Measurements from ENCODE around the gene ARL8B.
"Not testable (repeated sequence)": the region's sequence is repeated elsewhere in the genome, so short reads cannot be mapped to it uniquely, and the experiment has no call there.

Gene ARL8B

GRCh38 chr3:5144316-5144994, 22.4 kb downstream of the ARL8B start:
- no peak for DNase-seq (ENCODE audit: low read depth in 3 of 3)

- no peak for DNase-seq (ENCODE audit: low read depth in 3 of 3)
These were observed 23.0 kb downstream of the ARL8B start for GRCh38 chr3:5145120-5145519.

DNA sequence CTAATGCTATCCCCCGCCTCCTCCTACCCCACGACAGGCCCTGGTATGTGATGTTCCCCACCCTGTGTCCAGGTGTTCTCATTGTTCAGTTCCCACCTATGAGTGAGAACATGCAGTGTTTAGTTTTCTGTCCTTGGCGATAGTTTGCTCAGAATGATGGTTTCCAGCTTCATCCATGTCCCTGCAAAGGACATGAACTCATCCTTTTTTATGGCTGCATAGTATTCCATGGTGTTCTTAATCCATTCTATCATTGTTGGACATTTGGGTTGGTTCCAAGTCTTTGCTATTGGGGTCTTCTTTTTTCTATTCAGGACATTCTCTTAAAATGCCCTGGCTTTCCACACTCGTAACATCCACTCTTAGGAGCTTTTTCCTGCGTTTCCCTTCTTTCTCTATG, 25.1 kb downstream of the ARL8B start:
- not testable (repeated sequence) for DNase-seq (ENCODE audit: low read depth in 3 of 3)

- no peak for DNase-seq (ENCODE audit: low read depth in 3 of 3)
These were observed 27.3 kb downstream of the ARL8B start for GRCh38 chr3:5149306-5149880.

DNA sequence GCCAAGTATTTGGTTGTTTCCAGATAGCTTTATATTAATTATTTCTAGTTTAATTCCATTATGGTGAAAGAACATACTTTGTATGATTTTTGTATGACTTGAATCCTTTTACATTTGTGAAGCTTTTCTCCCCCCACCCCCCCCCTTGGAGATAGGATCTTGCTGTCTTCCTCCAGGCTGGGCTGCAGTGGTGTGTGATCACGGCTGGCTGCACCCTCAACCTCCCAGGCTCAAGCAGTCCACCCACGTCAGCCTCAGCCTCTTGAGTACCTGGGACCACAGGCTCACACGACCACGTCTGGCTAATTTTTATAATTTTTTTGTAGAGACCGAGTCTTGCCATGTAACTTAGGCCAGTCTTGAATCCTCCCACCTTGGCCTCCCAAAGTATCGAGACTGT, 29.5 kb downstream of the ARL8B start:
- DNase-seq (ENCODE audit: low read depth in 3 of 3) = no peak

GRCh38 chr3:5153074-5153473, 31.0 kb downstream of the ARL8B start:
- DNase-seq (ENCODE audit: low read depth in 3 of 3) = no peak

- no peak for DNase-seq (ENCODE audit: low read depth in 3 of 3)
These were observed 33.1 kb downstream of the ARL8B start for GRCh38 chr3:5155241-5155640.

GRCh38 chr3:5160321-5160720, 38.2 kb downstream of the ARL8B start:
- no peak for DNase-seq (ENCODE audit: low read depth in 3 of 3)

- no peak for DNase-seq (ENCODE audit: low read depth in 3 of 3)
These were observed 39.1 kb downstream of the ARL8B start for GRCh38 chr3:5160940-5161858.

DNA sequence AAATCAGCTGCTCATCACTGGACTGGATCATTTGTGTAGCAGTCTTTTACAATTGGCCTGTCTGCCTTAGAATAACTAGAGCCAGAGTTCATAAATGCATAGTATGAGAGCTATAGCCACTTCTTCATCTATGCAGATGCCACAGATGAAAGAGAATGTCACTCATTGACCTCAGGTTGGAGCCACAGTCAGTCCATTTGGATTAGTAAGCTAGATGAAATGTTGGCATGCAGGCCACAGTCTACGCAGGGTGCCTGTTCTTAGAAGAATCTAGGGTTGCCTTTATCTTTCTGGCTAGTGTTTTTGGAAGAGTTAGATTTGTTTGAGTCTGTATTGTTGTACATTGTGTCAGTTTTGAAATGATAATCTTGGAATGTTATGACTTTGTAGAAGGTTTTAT, 40.0 kb downstream of the ARL8B start:
- DNase-seq (ENCODE audit: low read depth in 3 of 3) = no peak

DNA sequence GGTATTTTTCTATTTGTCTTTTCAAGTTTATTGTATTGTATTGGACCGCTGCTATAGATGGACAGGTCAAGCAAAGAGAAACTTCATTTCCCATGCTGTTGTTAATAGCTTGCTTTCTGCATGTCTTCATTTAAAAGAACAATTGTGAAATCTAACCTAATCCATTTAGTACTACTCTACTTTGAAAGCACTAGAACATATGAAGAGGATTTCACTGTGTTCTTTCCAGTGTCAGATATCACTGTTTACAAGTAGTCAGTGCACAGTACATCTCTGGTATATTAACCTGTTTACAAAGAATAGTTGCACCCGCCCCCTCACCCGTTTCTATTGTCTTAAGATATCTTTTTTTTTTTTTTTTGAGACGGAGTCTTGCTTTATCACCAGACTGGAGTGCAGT, 43.6 kb downstream of the ARL8B start:
- no peak for DNase-seq (ENCODE audit: low read depth in 3 of 3)

DNA sequence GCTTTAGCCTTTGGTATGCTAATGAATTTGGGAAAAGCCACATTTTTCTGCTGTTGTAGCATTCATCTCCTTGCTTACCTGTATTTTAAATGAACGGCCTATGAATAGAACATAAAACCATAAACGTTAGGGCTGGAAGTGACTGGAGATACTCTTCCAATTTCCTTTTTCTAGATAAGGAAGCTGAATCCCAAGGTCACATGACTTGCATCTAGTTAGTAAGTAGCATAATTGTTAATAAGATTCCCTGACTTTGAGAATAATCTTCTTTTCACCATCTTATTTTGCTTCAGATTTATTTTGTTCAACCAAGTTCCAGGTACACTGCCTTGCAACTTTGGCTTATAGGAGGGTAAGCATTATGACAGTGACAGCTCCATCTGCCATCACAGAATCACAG, 44.8 kb downstream of the ARL8B start:
- no peak for DNase-seq (ENCODE audit: low read depth in 3 of 3)

GRCh38 chr3:5168110-5168509, 46.0 kb downstream of the ARL8B start:
- DNase-seq (ENCODE audit: low read depth in 3 of 3) = no peak

DNA sequence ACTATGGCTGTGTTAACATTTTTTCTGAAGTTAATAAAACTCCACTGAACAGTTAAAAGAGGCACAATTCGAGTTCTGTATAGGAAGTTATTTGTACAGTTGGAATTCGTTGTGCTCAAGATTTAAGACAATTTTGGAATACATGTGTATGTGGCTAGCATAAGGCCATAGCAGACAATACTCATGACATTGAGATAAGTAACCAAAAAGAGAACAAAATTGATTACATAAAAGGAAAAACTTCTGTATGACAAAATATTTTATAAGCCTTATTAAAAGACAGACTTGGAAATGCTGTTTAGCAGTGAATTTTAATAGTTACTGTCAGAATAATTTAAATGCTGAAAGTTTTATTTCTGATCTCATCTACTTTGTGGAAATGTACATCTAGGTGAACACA, 47.7 kb downstream of the ARL8B start:
- DNase-seq (ENCODE audit: low read depth in 3 of 3) = no peak

DNA sequence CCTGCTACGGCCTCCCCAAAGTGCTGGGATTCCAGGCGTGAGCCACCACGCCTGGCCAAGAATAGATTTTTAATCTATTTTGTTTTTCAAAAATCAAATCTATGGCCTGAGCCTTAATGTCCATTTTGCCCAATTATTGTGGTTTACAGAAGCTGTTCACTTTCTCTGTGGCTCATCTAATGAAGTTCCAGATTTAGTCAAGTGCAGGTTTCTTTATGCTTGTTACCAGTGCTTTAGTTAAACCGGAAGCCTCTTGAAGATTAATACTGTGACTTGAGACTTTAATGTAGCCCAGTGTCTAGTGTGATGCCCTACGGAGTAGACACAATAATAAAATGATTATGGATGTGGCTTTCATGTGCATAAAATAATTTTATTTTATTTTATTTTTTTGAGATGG, 48.9 kb downstream of the ARL8B start:
- no peak for DNase-seq (ENCODE audit: low read depth in 3 of 3)

- no peak for DNase-seq (ENCODE audit: low read depth in 3 of 3)
These were observed 49.9 kb downstream of the ARL8B start for GRCh38 chr3:5172018-5172417.

GRCh38 chr3:5179036-5179435, 56.9 kb downstream of the ARL8B start:
- not testable (repeated sequence) for DNase-seq (ENCODE audit: low read depth in 3 of 3)

GRCh38 chr3:5181469-5182141, 59.5 kb downstream of the ARL8B start:
- no peak for DNase-seq (ENCODE audit: low read depth in 3 of 3)

GRCh38 chr3:5183714-5184113, 61.6 kb downstream of the ARL8B start:
- not testable (repeated sequence) for DNase-seq (ENCODE audit: low read depth in 3 of 3)

- DNase-seq (ENCODE audit: low read depth in 3 of 3) = no peak
These were observed 62.4 kb downstream of the ARL8B start for GRCh38 chr3:5184499-5184898.

DNA sequence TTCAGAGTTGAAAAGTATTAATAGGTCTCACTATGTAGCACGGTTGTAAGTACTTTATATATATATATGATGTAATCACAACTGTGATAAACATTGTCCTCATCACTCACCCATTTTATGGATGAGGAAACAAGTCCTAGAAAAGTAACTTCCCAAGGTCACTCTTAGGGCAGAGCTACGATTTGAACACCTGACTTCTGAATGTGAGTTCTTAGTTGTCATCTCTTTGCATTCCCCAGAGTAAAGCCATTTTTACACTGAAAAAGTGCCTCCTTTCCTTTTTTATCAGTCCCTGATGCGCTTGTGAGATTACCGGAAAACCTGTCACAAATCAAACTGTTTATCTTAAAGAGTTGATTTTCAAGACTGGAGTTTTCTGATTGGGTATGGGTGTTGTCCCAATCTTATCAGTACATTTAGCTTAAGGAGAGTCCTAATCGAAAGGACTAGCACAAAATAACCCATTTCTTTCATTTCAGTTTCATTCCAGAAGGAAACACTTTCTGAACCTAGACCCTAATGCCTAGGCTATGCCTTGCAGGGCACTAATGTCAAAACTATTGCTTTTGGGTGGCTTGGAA, 63.1 kb downstream of the ARL8B start:
- no peak for DNase-seq (ENCODE audit: low read depth in 3 of 3)

All from stimulated activated CD4-positive, alpha-beta T cell treated with anti-CD3 and anti-CD28 coated beads, TNF-alpha, amount 100 ng/mL, for 24 hours (primary cell).